LNCAP (cell line): ENCODE data around the gene ZNF280A.

ENCODE experiments used
- TF ChIP-seq, protein P1 (sequence below): fragments of 450-650 bp; IDR thresholded peaks from 2 replicates; pipeline ENCODE4 v1.5.1; 2017; ENCODE audit warnings: mild to moderate bottlenecking

ZNF280A gene

GRCh38 chr22:22556578-22556977, 36.5 kb upstream of the ZNF280A start:
- TF ChIP-seq, protein P1, sequence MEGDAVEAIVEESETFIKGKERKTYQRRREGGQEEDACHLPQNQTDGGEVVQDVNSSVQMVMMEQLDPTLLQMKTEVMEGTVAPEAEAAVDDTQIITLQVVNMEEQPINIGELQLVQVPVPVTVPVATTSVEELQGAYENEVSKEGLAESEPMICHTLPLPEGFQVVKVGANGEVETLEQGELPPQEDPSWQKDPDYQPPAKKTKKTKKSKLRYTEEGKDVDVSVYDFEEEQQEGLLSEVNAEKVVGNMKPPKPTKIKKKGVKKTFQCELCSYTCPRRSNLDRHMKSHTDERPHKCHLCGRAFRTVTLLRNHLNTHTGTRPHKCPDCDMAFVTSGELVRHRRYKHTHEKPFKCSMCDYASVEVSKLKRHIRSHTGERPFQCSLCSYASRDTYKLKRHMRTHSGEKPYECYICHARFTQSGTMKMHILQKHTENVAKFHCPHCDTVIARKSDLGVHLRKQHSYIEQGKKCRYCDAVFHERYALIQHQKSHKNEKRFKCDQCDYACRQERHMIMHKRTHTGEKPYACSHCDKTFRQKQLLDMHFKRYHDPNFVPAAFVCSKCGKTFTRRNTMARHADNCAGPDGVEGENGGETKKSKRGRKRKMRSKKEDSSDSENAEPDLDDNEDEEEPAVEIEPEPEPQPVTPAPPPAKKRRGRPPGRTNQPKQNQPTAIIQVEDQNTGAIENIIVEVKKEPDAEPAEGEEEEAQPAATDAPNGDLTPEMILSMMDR: no peak

DNA sequence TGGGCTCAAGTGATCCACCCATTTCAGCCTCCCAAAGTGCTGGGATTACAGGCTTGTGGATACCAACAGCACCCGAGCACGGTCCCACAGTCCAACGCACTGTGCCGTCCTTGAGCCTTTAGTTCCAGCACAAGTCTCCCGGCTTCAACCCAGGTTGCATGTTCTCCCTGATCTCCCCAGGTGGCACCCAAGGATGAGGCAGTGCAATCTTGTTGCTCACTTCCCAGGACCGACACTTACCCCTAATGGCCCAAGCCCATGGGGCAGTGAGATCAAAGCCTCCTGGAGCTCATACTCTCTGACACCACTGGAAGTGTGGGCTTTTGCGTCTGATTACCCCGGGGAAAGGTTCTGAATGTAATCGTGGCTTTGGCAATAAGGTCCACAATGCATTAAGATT, 35.5 kb upstream of the ZNF280A start:
- TF ChIP-seq, protein P1: no peak

DNA sequence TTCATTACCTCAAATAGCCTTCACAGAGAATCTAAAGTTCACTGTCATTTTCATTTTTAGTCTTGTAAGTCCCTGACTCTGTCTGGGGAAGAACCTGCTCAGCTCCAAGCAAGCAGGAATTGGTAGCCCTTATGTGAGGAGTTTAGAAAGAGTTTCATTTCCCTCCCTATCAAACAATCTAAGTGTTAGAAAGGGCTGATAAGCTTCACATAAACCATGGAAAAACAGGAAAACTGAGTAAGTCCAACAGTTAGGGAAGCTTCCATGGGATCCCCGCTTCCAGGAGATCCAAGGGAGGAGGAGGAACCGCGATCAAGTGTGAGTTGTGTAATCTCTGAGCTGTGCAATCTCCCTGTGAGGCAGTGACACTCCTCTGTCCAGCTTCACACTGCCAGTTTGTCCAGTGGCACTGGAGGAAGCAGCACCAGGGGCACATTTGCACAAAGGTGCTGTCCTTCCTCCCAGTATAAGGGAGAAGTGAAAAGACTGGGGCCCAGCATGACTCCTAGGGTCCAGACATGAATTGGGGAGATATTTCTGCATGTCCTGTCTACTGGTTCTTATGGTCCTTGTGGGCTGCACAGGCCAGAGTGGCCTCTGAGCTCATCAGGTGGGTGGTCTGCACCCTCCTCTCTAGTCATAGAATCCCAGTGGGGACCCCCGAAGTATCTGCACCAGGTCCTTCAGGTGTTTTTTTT, 34.7 kb upstream of the ZNF280A start:
- TF ChIP-seq, protein P1: no peak

GRCh38 chr22:22553735-22554586, 33.9 kb upstream of the ZNF280A start:
- TF ChIP-seq, protein P1: no peak

- TF ChIP-seq, protein P1: no peak
Measured at GRCh38 chr22:22553141-22553540, 33.1 kb upstream of the ZNF280A start.

- TF ChIP-seq, protein P1: no peak
Measured at GRCh38 chr22:22552630-22553029, 32.6 kb upstream of the ZNF280A start.

DNA sequence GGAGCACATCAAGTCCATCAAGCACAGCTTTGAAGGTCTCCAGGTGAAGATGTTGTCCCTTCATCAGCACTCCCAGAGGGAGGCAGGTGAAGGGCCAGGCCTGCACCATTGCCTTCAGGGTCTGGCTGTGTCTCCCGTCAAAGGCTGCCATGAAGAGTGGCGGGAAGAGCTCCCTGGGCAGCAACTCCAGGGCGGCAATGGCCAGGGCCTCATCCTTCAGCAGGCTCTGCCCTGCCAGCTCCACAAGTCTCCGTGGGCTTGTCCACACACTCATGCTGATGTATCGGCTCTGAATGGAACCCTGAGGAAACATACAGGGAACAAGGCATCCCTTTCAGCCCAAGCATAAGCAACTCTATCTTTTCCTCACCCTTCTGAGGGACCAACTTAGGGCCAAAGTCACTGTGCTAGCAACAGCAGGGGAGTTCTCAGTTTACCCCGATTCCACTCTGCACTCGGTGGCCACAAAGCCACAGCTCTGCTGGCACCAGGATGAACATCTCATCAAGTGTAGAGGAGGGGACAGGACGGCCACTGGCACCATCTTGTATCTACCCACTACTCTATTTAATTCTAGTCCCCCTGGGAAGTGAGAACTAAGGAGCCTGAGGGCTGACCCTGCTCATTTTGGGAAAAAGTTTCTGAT, 30.8 kb upstream of the ZNF280A start:
- TF ChIP-seq, protein P1: no peak
